ENCODE data around the gene IFNA6.

DNA sequence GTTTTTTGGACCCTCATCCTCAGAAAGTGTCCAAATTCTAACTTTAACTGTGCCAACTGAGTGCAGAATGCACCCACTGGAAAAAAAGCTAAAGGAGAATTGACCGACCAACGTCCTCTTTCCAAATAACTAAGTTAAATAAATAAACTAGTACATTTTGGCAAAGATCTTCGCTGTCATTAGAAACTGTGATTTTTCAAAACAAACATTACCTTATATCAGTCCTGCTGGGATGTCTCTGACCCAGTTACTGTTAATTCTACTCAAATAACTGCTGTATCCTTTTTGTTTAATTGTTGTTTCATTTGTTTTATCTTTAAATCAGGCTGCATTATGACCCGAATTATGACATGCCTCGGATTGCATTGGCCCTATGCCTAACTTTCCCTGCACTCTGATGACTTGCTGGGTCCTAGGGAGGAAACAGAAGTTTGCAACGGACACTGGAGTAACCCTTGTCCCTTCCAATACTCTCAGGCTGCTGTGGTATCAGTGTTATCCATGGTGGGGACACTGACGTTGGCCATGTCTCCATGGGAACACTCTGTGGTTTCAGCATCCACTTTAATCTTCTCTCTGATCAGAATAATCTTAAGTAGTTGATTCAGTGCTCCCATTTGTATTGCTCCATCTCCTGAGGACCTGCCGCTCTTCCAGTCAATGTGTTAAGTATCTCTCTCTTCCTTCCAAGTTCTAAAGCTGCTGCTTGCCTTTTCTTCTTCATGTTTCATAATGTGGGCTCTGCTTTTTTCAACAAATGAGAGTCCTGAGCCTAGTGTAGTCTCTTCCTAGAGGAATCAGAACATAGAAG lies 34.5 kb downstream of the IFNA6 start:
- TF ChIP-seq, protein P1, sequence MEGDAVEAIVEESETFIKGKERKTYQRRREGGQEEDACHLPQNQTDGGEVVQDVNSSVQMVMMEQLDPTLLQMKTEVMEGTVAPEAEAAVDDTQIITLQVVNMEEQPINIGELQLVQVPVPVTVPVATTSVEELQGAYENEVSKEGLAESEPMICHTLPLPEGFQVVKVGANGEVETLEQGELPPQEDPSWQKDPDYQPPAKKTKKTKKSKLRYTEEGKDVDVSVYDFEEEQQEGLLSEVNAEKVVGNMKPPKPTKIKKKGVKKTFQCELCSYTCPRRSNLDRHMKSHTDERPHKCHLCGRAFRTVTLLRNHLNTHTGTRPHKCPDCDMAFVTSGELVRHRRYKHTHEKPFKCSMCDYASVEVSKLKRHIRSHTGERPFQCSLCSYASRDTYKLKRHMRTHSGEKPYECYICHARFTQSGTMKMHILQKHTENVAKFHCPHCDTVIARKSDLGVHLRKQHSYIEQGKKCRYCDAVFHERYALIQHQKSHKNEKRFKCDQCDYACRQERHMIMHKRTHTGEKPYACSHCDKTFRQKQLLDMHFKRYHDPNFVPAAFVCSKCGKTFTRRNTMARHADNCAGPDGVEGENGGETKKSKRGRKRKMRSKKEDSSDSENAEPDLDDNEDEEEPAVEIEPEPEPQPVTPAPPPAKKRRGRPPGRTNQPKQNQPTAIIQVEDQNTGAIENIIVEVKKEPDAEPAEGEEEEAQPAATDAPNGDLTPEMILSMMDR (IDR thresholded peaks at IDR 0.05; ENCODE audit: low read depth, low read length, poor library complexity, severe bottlenecking): no peak
- TF ChIP-seq EZH2phosphoT487 (IDR thresholded peaks at IDR 0.05; ENCODE audit: borderline replicate concordance, low read length): no peak

Data from DOHH2 (cell line).